OCI-LY3 (cell line): ENCODE results near the gene DNAAF8.

Source experiments
- EZH2phosphoT487 ChIP-seq: fragments of 200-600 bp; shearing (Covaris generic); IDR thresholded peaks from 2 replicates; pipeline ENCODE4 v1.6.1; 2018; ENCODE audit warnings: antibody characterized with exemption, mixed run types, low read depth
- TF ChIP-seq, protein P1 (sequence below): fragments of 200-600, 300-600 bp; sonication (generic); IDR thresholded peaks from 2 replicates; pipeline ENCODE4 v1.5.1; 2014; ENCODE audit warnings: antibody characterized with exemption, low read length, low read depth

- TF ChIP-seq, protein P1, sequence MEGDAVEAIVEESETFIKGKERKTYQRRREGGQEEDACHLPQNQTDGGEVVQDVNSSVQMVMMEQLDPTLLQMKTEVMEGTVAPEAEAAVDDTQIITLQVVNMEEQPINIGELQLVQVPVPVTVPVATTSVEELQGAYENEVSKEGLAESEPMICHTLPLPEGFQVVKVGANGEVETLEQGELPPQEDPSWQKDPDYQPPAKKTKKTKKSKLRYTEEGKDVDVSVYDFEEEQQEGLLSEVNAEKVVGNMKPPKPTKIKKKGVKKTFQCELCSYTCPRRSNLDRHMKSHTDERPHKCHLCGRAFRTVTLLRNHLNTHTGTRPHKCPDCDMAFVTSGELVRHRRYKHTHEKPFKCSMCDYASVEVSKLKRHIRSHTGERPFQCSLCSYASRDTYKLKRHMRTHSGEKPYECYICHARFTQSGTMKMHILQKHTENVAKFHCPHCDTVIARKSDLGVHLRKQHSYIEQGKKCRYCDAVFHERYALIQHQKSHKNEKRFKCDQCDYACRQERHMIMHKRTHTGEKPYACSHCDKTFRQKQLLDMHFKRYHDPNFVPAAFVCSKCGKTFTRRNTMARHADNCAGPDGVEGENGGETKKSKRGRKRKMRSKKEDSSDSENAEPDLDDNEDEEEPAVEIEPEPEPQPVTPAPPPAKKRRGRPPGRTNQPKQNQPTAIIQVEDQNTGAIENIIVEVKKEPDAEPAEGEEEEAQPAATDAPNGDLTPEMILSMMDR, result no peak
- TF ChIP-seq EZH2phosphoT487, result no peak
These were observed 10.9 kb downstream of the DNAAF8 start for GRCh38 chr16:4745274-4745569.
